Left cardiac atrium (tissue), 4 donors: ENCODE measurements around the gene EFR3B. TPM values are rescaled to one million over a fixed set of nuclear protein-coding genes. Genes with fewer than 3 reads are reported as not detected.
"Not testable (repeated sequence)": the region's sequence is repeated elsewhere in the genome, so short reads cannot be mapped to it uniquely, and the experiment has no call there.

Experiments used
- ATAC-seq, 2 donors: fragments of 200-7000 bp; cut with Tn5 transposase; one replicate each; pipeline ENCODE4 v1.9.1; 2020; ENCODE audit warnings: mild to moderate bottlenecking in 2 of 2, moderate library complexity in 2 of 2
- DNase-seq: peaks from one replicate; pipeline ENCODE4 v3.0.0-alpha.2; 2020
- intact Hi-C, 2 donors: fragments of 100-400 bp; cut with DNase I; formaldehyde crosslinking; loops; one replicate each; pipeline versions ENCODE4 v1.14.1 to v1.15.1; 2022 to 2023
- total RNA-seq, 2 donors: library from RNA; stranded (reverse); fragmentation: NEBNext Ultra II Directional; extraction: Animal tissue kit (Norgen Biotek cat#: 25700); gene quantifications; one replicate each; pipeline ENCODE4 v1.2.1, GENCODE V29; 2021
- donor health status: DM: no; HTN: yes; CAD: no.
- donor health status: DM: no; HTN: yes; CAD: no; lungs with severe emphysema.
- donor health status: DM: yes; HTN: yes; CAD: no.
- donor health status: Dilated cardiomyopathy.

EFR3B gene
- total RNA-seq, 2 donors from 2014 or later: 7.5 to 8.7 TPM

DNA sequence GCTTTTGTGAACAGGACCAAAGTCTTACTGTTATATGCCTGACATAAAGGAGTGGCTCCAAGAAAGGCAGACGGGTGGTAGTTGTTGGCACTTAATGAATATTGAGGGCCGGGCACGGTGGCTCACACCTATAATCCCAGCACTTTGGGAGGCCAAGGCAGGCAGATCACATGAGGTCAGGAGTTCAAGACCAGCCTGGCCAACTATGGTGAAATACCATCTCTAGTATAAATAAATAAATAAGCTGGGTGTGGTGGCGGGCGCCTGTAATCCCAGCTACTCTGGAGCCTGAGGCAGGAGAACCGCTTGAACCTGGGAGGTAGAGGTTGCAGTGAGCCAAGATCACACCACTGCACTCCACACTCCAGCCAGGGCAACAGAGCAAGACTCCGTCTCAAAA lies 120.2 kb downstream of the EFR3B start:
- DNase-seq, ATAC-seq, intact Hi-C loops: not testable (repeated sequence)

DNA sequence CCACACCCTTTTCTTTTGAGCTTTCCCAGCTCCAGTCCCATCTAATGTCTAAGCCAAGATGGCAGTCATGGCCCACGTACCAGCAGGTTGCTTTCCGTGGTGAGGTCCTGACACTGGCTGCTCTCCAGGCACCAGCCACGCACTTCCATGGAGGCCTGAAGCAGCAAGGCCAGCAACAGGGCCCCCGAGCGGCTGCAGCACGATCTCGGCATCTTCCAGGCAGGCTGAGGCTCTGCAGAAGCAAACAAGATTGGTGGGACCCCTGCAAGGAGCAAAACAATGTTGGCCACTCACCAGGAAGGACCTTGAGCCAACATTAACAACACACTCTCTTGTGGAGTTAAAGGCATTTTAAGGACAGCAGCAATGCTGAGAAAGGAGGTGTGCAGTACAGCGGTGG lies 122.7 kb downstream of the EFR3B start:
- DNase-seq: no peak
- intact Hi-C loops: no loop called here
- ATAC-seq: no peak

- intact Hi-C loops: no loop called here
- no peak for DNase-seq
- no peak for ATAC-seq
Measured at GRCh38 chr2:25165992-25166875, 124.4 kb downstream of the EFR3B start.

DNA sequence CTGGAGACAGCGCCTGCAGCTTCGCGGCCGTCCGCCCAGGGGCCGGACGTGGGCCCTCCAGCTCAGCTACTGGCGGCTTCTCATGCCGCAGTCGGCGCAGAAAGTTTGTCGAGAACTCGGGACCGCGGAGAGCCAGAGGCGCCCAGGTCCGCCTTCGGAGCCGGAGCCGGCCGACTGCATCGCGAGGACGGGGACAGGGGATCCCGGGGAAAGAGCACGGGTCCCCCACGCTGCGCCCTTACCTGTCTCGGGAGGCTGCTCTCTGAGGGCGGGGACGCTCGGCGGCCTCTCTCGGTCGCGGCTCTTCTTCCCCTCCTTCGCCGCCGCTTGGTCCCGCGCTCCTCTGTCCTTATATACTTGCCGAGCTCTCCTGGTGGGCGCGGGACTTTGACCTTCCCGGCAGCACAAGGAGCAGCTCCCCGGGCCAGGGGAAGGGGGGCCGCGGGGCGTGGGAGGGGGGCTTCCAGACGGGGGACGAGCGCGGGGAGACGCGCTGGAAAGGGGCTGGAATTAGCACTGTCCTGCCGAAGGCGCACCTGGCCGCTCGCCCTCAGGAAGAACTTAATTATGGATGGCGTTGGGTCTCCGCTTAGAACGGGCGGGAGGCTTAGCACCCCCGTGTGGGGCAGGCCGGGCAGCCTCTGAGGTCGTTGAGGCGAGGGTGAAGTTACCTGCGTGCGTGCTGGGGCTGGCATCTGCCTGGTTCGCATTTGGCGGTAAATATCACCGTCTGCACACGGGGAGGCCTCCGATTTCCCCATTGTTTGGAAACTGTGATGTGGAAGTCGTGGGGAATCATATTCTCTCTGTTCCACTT lies 126.6 kb downstream of the EFR3B start, which contains the start of gene POMC:
Gene POMC (minus strand): TSS at position 325 of the 817 bp plus-strand sequence. CDS start 3,808 bp downstream, outside the sequence.
- DNase-seq: peak; percentile 35
- intact Hi-C loops: no loop called here
- ATAC-seq: peak; percentile 74 to 82

- ATAC-seq: no peak
- intact Hi-C loops: no loop called here
- DNase-seq: no peak
Measured at GRCh38 chr2:25169073-25169470, 127.2 kb downstream of the EFR3B start.

DNA sequence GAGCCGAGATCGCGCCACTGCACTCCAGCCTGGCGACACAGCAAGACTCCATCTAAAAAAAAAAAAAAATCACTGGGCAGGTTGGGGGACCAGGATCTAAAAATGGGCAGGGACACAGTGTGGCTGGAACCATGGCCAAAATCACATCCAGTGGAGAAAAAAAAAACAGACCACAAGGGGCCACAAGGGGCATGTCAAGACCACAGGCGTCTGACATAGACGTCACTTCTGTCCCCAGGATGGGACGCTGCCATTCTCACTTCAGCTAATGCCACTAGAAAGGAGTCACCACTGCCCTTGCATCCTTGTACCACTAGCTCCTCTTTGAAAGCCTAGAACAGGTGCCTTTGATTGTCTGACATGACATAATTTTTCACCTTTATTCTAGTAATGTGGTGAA lies 129.0 kb downstream of the EFR3B start:
- intact Hi-C loops: no loop called here
- no peak for DNase-seq
- ATAC-seq: no peak

GRCh38 chr2:25173719-25174118 lies 131.8 kb downstream of the EFR3B start:
- ATAC-seq (no peak), DNase-seq (no peak)
- intact Hi-C loops: no loop called here

DNA sequence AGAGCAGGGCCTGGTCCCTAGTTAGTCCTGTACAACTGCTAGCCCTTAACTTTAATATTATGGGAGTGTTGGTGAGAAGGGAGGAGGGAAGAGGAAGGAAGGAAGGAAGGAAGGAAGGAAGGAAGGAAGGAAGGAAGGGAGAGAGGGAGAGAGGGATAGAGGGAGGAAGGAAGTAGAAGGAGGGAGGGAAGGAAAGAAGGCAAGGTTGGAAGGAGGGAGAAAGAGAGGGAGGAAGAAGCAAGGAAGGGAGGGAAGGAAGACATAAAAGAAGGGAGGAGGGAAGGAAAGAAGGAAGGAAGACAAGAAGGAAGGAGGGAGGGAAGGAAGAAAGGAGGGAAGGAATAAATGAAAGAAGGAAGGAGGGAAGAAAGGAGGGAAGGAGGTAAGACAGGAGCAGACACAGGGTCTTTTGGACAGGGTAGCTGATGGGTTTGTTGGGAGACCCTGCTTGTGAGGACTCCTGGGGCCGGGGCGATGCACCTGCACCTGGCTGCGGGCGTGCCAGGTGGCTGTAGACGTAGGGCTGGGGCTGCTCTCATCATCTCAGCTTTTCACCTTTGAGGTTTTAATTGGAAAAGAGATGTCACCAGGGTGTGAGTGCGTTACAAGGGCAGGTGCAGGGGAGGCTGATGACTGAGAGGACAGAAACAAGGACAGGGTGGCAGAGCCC lies 132.5 kb downstream of the EFR3B start:
- DNase-seq: no peak
- intact Hi-C loops: no loop called here
- no peak for ATAC-seq

- no peak for DNase-seq
- intact Hi-C loops: no loop called here
Measured at GRCh38 chr2:25176138-25176537, 134.3 kb downstream of the EFR3B start.

GRCh38 chr2:25176541-25177181 lies 134.8 kb downstream of the EFR3B start:
- ATAC-seq (no peak), DNase-seq (no peak)
- intact Hi-C loops: no loop called here

More at GRCh38 chr2:25176138-25176537, 134.3 kb downstream of the EFR3B start:
- no peak for ATAC-seq

DNA sequence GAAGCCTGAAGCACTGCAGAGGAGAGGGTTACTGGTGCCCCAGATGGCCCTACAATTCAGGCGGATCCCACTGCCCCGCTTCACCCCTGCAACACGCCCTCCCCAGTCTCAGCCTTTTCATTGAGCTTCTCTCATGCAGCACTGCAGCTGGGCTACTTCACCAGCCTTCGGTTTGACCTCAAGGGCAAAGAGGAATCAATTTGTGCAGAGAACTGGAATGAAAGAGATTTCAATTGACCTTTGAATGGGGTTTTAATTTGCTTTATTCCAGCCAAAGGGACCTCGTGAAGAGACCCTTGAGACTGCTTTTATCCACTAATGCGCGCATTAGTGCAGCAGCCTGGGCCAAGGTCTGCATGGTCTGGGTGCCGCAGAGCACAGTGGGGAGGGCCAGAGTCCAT lies 135.3 kb downstream of the EFR3B start:
- ATAC-seq (no peak), DNase-seq (no peak)
- intact Hi-C loops: no loop called here

GRCh38 chr2:25178976-25179375 lies 137.1 kb downstream of the EFR3B start:
- ATAC-seq: no peak
- intact Hi-C loops: no loop called here
- no peak for DNase-seq

- intact Hi-C loops: no loop called here
- DNase-seq (no peak), ATAC-seq (no peak)
Measured at GRCh38 chr2:25184254-25184653, 142.4 kb downstream of the EFR3B start.

DNA sequence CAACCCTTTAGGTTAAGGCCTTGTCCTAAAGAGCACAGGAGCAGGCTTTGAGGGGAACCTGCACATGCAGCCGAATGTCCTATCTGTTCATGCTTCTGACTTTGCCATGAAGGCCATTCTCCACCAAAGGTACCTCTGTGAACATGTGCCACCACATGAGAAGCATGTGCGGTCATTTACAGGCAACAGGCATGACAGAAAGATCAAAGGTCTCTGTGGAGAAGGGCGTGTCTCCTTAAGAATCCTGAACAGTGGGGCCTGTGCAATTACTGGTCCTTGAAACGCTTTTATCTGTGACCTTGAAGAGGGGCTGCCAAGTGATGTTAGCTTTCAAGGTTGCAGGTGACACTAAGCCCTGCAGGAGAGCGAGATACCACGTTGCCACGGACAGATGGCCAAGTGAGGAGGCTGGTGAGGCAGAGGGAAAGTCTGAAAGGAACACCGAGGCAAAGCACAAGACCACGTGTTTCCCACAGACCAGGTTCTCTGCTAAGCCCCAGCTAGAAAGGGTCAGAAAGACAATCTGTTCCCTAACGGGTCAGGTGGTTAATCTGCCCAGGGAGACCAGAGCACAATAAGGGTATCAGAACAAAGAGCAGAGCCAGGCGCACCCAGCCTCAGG lies 146.0 kb downstream of the EFR3B start:
- DNase-seq: no peak
- intact Hi-C loops: no loop called here
- ATAC-seq: no peak

DNA sequence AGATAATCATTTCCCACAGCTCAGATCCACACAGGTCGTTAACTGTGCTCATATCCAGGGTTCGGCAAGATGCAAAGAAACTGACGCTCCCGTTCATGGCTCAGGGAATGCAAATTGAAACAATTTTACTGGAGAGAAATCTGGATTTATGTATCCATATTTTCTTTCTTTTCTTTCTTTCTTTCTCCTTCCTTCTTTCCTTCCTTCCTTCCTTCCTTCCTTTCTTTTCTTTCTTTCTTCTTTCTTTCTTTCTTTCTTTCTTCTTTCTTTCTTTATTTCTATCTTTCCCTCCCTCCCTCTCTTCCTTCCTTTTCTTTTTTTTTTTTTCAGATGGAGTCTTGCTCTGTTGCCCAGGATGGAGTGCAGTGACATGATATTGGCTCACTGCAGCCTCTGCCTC lies 146.5 kb downstream of the EFR3B start:
- ATAC-seq (no peak), DNase-seq (no peak)
- intact Hi-C loops: no loop called here

DNA sequence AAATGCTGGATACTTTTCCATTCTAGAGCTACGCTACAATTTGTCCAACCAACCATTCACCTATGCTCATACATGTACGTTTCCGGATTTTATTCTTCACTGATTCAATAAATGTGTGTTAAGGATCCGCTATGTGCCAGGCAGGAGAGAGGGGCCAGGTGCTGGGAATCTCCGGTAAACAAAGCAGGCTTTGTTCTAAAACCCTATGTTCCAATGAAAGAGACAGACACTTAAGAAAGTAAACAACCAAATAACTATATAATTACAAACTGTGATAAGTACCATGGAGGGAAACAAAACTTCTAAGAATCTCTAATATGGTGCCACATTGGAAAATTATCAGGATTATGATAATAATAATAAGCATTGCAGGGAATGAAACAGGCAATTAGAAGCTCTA lies 148.7 kb downstream of the EFR3B start:
- ATAC-seq (no peak), DNase-seq (no peak)
- intact Hi-C loops: loop anchor here in 1 of 2 donors (5.0 to 10.0 kb wide), 3 partner anchors 213 to 776 kb away; no protein-coding TSS in a partner anchor

- intact Hi-C loops: loop anchor here in 1 of 2 donors (5.0 to 10.0 kb wide), 3 partner anchors 217 to 780 kb away; no protein-coding TSS in a partner anchor
- ATAC-seq (no peak), DNase-seq (no peak)
Measured at GRCh38 chr2:25194576-25195122, 152.8 kb downstream of the EFR3B start.
